Measurements from ENCODE around the gene IFT172. TPM values are rescaled to one million over a fixed set of nuclear protein-coding genes. Genes with fewer than 3 reads are reported as not detected.

The IFT172 gene
- total and polyA plus RNA-seq, 3 experiments from 2014 or later, result 5.3 to 13.8 (median 12.0) TPM

DNA sequence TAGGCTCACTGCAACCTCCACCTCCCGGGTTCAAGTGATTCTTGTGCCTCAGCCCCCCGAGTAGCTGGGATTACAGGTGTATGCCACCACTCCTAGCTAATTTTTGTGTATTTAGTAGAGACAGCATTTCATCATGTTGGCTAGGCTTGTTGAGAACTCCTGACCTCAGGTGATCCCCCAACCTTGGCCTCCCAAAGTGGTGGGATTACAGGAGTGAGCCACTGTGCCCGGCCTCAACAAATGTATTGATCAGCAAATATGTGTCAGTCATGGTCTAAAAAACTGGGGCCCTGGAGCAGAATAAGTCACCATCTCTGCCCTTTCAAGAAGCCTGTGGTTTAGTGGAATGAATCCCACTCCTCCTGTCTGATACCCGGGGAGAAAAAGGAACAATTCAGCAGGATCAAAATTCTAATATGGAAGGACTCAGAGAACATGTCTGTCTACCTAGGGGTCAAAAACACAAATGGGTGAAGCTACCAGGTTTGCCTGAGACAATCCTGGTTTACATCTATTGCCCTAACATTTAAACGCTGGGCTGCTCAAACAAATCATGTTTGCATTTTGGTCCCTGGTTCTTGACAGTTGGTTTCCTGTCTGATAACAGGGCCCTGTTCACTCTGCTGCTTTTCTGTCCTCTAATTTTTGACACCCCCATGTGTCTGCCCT, 28.7 kb upstream of the IFT172 start:
- Histone ChIP-seq H3K9me3 (ENCODE audit: low read length) (no peaks in the 10 kb centered on the region), H3K4me3 (ENCODE audit: low read length) (no peak overlapping the region), H3K27me3 (ENCODE audit: insufficient read depth, low read length, poor library complexity, severe bottlenecking) (peaks cover 3% of the 10 kb centered on the region), H3K36me3 (ENCODE audit: insufficient read depth, low read length) (no peaks in the 10 kb centered on the region), H3K4me1 (ENCODE audit: insufficient read depth, low read length) (no peaks in the 10 kb centered on the region), H3K27ac (ENCODE audit: low read depth, low read length) (no peak overlapping the region)
- Mint-ChIP-seq H3K27me3 (peaks cover 8 to 27% of the 10 kb centered on the region in 2 donors), H3K4me1 (no peaks in the 10 kb centered on the region), H3K36me3 (no peaks in the 10 kb centered on the region), H3K27ac (peak overlapping the region in 1 of 8 donors; percentile 36), H3K9me3 (no peaks in the 10 kb centered on the region), H3K4me3 (no peak overlapping the region)
- no peak for DNase-seq
- POLR2A ChIA-PET, result no interaction called here
- CTCF ChIA-PET, result no interaction called here

- Histone ChIP-seq H3K36me3 (ENCODE audit: insufficient read depth, low read length) (no peaks in the 10 kb centered on the region), H3K4me1 (ENCODE audit: insufficient read depth, low read length) (no peaks in the 10 kb centered on the region), H3K4me3 (ENCODE audit: low read length) (no peak overlapping the region), H3K27ac (ENCODE audit: low read depth, low read length) (no peak overlapping the region), H3K27me3 (ENCODE audit: insufficient read depth, low read length, poor library complexity, severe bottlenecking) (no peaks in the 10 kb centered on the region), H3K9me3 (ENCODE audit: low read length) (no peaks in the 10 kb centered on the region)
- Mint-ChIP-seq H3K36me3 (no peaks in the 10 kb centered on the region), H3K27ac (no peak overlapping the region), H3K4me3 (no peak overlapping the region), H3K4me1 (no peaks in the 10 kb centered on the region), H3K9me3 (no peaks in the 10 kb centered on the region), H3K27me3 (peaks cover 2 to 20% of the 10 kb centered on the region in 2 donors)
- ChIA-PET POLR2A (no interaction called here), CTCF (no interaction called here)
- DNase-seq, result no peak
Measured at GRCh38 chr2:27509326-27509725, 19.8 kb upstream of the IFT172 start.

GRCh38 chr2:27507293-27507692, 17.8 kb upstream of the IFT172 start:
- Mint-ChIP-seq H3K4me3 (peak overlapping the region in 1 of 7 donors; percentile 21), H3K9me3 (no peaks in the 10 kb centered on the region), H3K36me3 (no peaks in the 10 kb centered on the region), H3K27ac (no peak overlapping the region), H3K4me1 (no peaks in the 10 kb centered on the region), H3K27me3 (peaks cover 3 to 12% of the 10 kb centered on the region in 2 donors)
- ChIA-PET CTCF (no interaction called here), POLR2A (no interaction called here)
- DNase-seq, result no peak
- Histone ChIP-seq H3K4me3 (ENCODE audit: low read length) (no peak overlapping the region), H3K36me3 (ENCODE audit: insufficient read depth, low read length) (no peaks in the 10 kb centered on the region), H3K4me1 (ENCODE audit: insufficient read depth, low read length) (no peaks in the 10 kb centered on the region), H3K9me3 (ENCODE audit: low read length) (no peaks in the 10 kb centered on the region), H3K27me3 (ENCODE audit: insufficient read depth, low read length, poor library complexity, severe bottlenecking) (no peaks in the 10 kb centered on the region), H3K27ac (ENCODE audit: low read depth, low read length) (no peak overlapping the region)

GRCh38 chr2:27506587-27506986, 17.0 kb upstream of the IFT172 start:
- H3K27me3 ChIP-seq (ENCODE audit: insufficient read depth, low read length, poor library complexity, severe bottlenecking), result no peaks in the 10 kb centered on the region
- no peaks in the 10 kb centered on the region for H3K4me1 Mint-ChIP-seq
- H3K27me3 Mint-ChIP-seq, result peaks cover 3 to 12% of the 10 kb centered on the region in 2 donors
- H3K27ac Mint-ChIP-seq, result peak overlapping the region in 1 of 8 donors; percentile 92
- H3K27ac ChIP-seq (ENCODE audit: low read depth, low read length), result no peak overlapping the region
- H3K36me3 Mint-ChIP-seq, result no peaks in the 10 kb centered on the region
- no peaks in the 10 kb centered on the region for H3K9me3 ChIP-seq (ENCODE audit: low read length)
- no peak for DNase-seq
- ChIA-PET POLR2A (no interaction called here), CTCF (no interaction called here)
- no peak overlapping the region for H3K4me3 Mint-ChIP-seq
- no peaks in the 10 kb centered on the region for H3K36me3 ChIP-seq (ENCODE audit: insufficient read depth, low read length)
- H3K4me1 ChIP-seq (ENCODE audit: insufficient read depth, low read length), result no peaks in the 10 kb centered on the region
- H3K4me3 ChIP-seq (ENCODE audit: low read length), result no peak overlapping the region
- H3K9me3 Mint-ChIP-seq, result no peaks in the 10 kb centered on the region

DNA sequence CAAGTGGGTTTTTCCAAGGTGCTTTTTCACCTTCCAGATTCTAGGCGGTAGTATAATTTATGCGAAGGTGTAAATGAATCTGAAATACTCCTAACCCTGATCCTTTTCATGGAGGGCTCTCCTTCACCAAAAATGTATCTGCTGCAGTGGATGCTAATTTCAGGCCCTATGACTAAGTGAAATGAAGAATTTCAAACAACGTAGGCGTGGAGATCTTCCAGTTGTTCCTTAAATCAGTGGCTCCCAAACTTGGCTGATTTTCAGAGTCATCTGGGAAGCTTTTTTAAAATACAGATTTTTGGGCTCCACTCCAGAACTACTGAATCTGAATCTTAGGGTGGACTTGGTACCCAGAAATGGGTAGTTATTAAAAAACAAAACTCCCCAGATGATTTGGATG, 12.6 kb upstream of the IFT172 start:
- no peaks in the 10 kb centered on the region for H3K9me3 Mint-ChIP-seq
- Histone ChIP-seq H3K36me3 (ENCODE audit: insufficient read depth, low read length) (no peaks in the 10 kb centered on the region), H3K27me3 (ENCODE audit: insufficient read depth, low read length, poor library complexity, severe bottlenecking) (peaks cover 4% of the 10 kb centered on the region), H3K4me3 (ENCODE audit: low read length) (no peak overlapping the region), H3K4me1 (ENCODE audit: insufficient read depth, low read length) (no peaks in the 10 kb centered on the region), H3K9me3 (ENCODE audit: low read length) (no peaks in the 10 kb centered on the region), H3K27ac (ENCODE audit: low read depth, low read length) (no peak overlapping the region)
- peaks cover 19 to 33% of the 10 kb centered on the region in 2 donors for H3K27me3 Mint-ChIP-seq
- no peak overlapping the region for H3K4me3 Mint-ChIP-seq
- no peaks in the 10 kb centered on the region for H3K4me1 Mint-ChIP-seq
- ChIA-PET CTCF (no interaction called here), POLR2A (no interaction called here)
- no peaks in the 10 kb centered on the region for H3K36me3 Mint-ChIP-seq
- H3K27ac Mint-ChIP-seq, result no peak overlapping the region
- no peak for DNase-seq

DNA sequence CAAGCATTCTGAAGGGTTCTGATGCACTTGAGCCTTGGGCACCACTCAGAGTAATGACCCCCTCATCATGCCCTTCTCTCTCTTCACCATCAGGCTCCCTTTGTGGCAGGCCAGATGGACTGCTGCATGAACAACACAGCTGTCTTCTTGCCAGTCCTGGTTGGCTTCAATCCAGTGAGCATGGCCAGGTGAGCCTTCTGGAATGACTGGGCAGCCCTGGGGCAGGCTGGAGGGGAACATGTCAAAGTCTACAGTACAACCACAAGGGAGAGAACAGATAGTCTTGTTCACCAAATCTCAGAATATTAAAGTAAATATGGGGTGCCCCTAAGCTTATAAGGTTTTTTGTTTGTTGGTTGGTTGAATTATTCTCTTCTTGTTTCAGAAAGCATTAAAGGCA, 11.5 kb upstream of the IFT172 start:
- Mint-ChIP-seq H3K4me3 (no peak overlapping the region), H3K27ac (peak overlapping the region in 1 of 8 donors; percentile 12), H3K27me3 (peaks cover 28 to 35% of the 10 kb centered on the region in 2 donors), H3K9me3 (no peaks in the 10 kb centered on the region), H3K36me3 (no peaks in the 10 kb centered on the region), H3K4me1 (no peaks in the 10 kb centered on the region)
- Histone ChIP-seq H3K36me3 (ENCODE audit: insufficient read depth, low read length) (no peaks in the 10 kb centered on the region), H3K4me3 (ENCODE audit: low read length) (no peak overlapping the region), H3K27me3 (ENCODE audit: insufficient read depth, low read length, poor library complexity, severe bottlenecking) (peaks cover 15% of the 10 kb centered on the region), H3K4me1 (ENCODE audit: insufficient read depth, low read length) (no peaks in the 10 kb centered on the region), H3K9me3 (ENCODE audit: low read length) (no peaks in the 10 kb centered on the region), H3K27ac (ENCODE audit: low read depth, low read length) (no peak overlapping the region)
- ChIA-PET CTCF (no interaction called here), POLR2A (no interaction called here)
- no peak for DNase-seq

DNA sequence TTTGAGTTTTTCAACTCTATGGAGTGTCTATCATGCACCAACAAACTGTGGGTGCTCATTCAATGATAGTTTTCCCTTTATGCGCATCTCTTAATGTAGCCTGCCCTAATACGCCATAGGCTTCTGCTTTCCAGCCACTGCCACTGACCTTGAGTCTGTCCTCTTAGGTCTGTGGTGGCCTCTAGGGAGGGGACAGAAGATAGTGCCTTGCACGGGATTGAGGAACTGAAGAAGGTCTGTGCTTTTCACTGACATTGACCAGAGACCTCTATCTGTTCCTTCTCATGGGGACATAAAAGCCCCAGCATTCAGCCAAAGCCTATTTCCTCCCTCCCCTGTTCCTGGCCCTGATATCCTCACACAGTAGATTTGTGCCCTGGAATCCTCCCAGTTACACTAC, 9.4 kb upstream of the IFT172 start:
- H3K4me1 ChIP-seq (ENCODE audit: insufficient read depth, low read length), result peaks cover 9% of the 10 kb centered on the region
- POLR2A ChIA-PET, result no interaction called here
- H3K4me3 ChIP-seq (ENCODE audit: low read length), result no peak overlapping the region
- H3K27ac Mint-ChIP-seq, result no peak overlapping the region
- no peaks in the 10 kb centered on the region for H3K9me3 ChIP-seq (ENCODE audit: low read length)
- peaks cover 4 to 15% (median 8%) of the 10 kb centered on the region in 3 donors for H3K4me1 Mint-ChIP-seq
- peaks cover 30% of the 10 kb centered on the region for H3K27me3 ChIP-seq (ENCODE audit: insufficient read depth, low read length, poor library complexity, severe bottlenecking)
- H3K9me3 Mint-ChIP-seq, result no peaks in the 10 kb centered on the region
- CTCF ChIA-PET, result no interaction called here
- H3K4me3 Mint-ChIP-seq, result no peak overlapping the region
- no peak overlapping the region for H3K27ac ChIP-seq (ENCODE audit: low read depth, low read length)
- no peaks in the 10 kb centered on the region for H3K36me3 Mint-ChIP-seq
- no peak for DNase-seq
- peaks cover 42 to 47% of the 10 kb centered on the region in 2 donors for H3K27me3 Mint-ChIP-seq
- no peaks in the 10 kb centered on the region for H3K36me3 ChIP-seq (ENCODE audit: insufficient read depth, low read length)

DNA sequence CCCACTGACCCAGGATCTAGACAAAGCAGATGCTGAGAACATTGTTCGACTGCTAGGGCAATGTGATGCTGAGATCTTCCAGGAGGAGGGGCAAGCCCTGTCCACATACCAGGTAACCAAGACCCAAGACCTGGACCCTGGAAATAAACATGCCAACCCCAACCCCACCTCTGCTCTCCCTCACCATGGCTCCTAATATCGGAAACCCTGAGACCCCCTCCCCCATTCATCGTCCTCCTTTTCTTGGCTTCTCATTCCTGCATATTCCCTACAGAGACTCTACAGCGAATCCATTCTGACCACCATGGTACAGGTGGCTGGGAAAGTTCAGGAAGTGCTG, 7.7 kb upstream of the IFT172 start:
- Histone ChIP-seq H3K4me3 (ENCODE audit: low read length) (no peak overlapping the region), H3K4me1 (ENCODE audit: insufficient read depth, low read length) (peaks cover 9% of the 10 kb centered on the region), H3K27ac (ENCODE audit: low read depth, low read length) (no peak overlapping the region), H3K27me3 (ENCODE audit: insufficient read depth, low read length, poor library complexity, severe bottlenecking) (peaks cover 33% of the 10 kb centered on the region), H3K36me3 (ENCODE audit: insufficient read depth, low read length) (no peaks in the 10 kb centered on the region), H3K9me3 (ENCODE audit: low read length) (no peaks in the 10 kb centered on the region)
- Mint-ChIP-seq H3K9me3 (no peaks in the 10 kb centered on the region), H3K36me3 (no peaks in the 10 kb centered on the region), H3K27me3 (peaks cover 52 to 55% of the 10 kb centered on the region in 2 donors), H3K4me1 (peaks cover 4 to 19% (median 8%) of the 10 kb centered on the region in 3 donors), H3K27ac (peak overlapping the region in 2 of 8 donors; percentile 32 to 35), H3K4me3 (peak overlapping the region in 1 of 7 donors; percentile 12)
- CTCF ChIA-PET, result no interaction called here
- no peak for DNase-seq
- POLR2A ChIA-PET, result no interaction called here
